Hematopoietic multipotent progenitor cell treated with erythropoietin and hydrocortisone succinate and interleukin-3 and kit ligand, for 8 days (in vitro differentiated cells): ENCODE results near the gene MGLL.
"Not testable (repeated sequence)": the region's sequence is repeated elsewhere in the genome, so short reads cannot be mapped to it uniquely, and the experiment has no call there.

ENCODE experiments used
- DNase-seq: peaks from one replicate; pipeline ENCODE4 v3.0.0-alpha.2; 2015

Gene MGLL

DNA sequence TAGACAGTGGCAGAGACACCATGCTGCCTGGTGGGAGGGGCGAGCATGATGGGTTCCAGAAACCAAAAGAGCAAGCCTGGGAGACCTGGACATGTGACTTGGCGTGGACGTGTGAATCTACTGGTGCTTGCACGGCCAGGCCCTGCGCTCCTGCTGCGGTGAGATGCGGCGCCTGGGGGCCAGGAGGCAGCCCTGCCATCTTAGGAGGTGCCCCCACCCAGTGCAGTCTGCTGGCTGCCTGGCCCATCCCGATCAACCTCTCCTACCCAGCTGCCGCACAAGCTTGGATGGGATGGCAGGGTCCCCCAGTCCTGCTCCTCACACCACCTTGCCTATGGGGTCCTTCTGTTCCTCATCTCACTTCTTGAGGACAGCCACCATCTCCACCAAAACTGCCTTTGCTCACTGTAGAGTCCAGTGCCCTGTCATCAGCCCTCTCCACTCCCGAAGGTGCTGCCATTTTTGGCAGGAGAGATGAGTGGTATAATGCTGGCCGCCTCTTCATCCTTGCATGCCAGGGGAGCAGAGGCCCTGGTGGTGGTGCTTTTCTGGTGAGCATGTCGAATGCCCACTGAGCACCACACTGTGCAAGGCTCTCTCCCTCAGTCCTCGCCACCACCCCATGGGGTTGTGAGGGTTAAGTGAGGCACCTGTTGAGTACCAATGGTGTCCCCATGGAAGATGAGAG is 152.6 kb downstream of the MGLL start:
- no peak for DNase-seq

DNA sequence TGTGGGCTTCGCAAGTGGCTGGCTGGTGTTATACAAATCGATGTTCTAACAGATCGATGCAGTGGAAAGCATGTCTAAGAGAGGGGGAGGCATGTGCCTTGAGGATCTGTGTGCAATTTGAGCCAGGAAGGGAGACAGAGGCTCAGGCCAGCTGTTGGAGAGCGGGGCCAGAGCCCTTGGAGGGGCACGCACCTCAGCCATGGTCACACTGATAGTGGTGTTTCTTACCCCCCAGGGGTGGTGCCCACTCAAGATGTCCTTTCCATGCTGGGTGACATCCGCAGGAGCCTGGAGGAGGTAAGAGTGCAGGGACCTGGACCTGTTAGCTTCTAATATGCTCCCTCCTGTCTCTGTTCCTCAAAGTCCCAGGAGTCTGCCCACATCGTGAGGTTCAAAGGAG is 153.4 kb downstream of the MGLL start:
- no peak for DNase-seq

DNA sequence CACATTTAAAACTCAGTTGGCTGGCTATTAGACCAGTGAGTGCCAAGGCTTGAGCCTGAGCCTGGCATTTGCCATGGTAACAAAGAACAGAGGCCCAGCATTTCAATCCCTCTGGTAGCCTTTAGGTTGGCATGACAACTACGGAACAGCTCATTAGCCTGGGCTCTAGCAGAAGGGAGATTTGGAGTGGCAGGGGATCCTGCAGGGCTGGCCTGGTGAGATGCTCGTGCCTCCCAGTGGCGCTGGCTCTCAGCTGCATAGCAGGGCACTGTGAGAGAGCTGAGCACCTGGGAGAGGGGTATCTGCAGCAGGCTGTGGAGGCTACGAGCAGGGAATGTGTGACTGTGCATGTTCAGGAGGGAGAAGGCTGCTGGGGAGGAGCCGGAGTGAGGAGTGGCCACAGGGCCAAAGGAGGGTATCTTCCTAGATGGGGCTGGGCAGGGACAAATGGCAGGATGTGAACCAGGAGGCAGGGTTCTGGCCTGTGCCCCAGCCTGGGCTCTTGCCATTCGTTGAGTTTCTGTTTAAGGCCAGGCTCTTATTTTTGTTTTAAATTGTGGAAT is 155.1 kb downstream of the MGLL start:
- DNase-seq, result no peak

DNA sequence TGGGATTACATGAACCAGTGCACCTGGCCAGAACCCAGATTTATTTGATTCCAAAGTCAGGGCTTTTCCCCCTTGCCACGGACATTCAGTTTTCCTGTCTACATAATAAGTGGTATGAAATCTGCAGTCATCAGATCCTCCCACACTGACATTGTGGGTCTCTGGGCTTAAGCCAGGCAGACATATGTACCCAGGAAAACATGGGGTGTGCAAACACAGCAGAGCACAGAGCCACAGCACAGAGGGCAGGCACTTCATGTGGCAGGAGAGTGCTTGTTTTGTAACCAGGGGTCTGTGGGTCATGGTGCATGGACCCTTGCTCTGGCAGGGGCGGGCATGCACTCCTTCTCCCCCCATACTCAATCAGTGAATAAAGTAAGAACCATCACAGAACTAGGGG is 155.6 kb downstream of the MGLL start:
- DNase-seq, result no peak

DNA sequence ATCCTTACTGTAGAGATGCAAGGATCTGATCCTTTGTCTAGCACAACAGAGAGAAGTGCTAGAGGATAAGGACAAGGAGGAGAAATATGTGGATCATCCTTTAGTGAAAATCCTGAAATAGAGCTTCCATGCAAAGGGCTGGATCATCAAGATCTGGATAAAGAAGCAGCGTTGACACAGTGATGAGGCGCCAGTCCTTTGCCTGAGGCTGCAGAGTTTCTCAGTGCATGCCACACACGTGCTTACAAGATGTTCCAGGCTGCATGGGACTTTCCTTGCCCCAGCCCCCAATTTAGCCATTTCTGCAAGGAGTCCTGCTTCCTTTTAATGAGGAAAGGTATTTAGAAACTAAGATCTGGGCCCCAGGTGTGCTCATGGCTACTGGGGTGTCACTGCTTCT is 156.7 kb downstream of the MGLL start:
- DNase-seq, result no peak

DNA sequence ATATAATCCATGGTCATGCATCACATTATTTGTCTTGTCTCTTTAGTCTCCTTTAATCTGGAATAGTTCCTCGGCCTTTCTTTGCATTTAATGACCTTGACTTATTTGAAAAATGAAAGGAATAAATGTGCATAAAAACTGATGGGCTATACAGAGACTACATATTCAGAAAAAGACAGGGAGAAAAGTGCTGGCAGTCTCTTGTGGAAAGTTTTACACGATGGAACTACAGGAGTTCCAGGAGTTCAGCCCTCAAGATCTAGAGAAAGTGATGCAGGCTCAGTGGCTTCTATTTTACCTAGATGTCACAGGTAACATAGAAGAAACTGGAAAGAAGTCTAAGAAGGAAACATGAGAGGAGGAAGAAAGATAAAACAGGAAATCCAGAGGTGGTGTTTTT is 157.2 kb downstream of the MGLL start:
- DNase-seq, result no peak

DNA sequence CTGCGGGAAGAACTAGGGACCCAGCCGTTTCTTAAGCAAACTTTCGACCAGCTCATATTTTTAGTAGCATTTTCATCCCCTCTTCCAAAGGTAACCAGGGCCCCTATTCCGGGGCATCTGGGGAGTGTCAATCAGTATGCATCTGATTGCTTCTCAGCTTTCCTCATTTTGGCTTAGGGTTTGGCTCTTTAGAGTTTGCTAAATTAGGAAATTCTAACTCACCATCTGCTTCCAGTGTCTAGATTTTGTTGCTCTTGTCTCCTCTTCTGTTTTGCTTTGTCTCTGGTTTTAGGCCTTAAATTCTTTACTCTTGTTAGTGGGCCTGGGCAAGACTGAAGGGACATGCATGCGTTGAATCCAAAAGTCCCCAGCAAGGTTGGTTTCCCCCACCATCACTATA is 159.2 kb downstream of the MGLL start:
- no peak for DNase-seq

DNA sequence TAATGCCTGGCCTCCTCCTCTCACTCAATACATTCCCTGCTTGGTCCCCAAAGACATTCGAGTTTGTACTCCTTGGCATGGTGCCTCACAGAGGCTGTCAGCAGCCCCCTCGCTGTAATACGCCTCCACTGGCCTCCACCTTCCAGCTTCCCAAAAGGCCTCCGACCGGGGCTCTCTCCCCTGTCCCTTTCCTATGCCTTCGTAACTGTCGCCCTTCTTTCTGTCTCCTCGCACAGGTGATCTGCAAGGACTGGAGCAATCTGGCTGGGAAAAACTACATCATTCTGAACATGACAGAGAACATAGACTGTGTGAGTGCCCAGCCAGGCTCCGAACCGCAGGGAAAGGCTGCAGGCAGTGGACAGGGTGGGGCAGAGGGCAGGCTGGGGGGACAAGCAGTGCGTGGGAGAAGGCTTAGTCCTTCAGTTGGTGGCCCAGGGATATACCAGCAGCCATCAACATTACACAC is 160.3 kb downstream of the MGLL start:
- no peak for DNase-seq

DNA sequence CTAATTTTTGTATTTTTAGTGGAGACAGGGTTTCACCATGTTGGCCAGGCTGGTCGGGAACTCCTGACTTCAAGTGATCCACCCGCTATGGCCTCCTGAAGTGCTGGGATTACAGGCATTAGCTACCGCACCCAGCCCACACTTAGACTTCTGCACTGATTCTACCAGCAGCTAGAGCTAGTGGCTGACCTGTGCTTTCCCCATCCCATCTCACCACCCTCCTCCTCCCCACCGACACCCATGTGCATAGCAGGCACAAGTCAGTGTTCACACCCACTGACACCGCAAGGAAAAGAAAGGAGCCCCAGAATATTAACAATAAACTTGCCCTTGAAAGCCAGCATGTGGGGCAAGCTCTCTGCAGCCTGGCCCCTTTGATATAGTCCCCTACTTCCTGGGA is 160.7 kb downstream of the MGLL start:
- DNase-seq, result no peak

DNA sequence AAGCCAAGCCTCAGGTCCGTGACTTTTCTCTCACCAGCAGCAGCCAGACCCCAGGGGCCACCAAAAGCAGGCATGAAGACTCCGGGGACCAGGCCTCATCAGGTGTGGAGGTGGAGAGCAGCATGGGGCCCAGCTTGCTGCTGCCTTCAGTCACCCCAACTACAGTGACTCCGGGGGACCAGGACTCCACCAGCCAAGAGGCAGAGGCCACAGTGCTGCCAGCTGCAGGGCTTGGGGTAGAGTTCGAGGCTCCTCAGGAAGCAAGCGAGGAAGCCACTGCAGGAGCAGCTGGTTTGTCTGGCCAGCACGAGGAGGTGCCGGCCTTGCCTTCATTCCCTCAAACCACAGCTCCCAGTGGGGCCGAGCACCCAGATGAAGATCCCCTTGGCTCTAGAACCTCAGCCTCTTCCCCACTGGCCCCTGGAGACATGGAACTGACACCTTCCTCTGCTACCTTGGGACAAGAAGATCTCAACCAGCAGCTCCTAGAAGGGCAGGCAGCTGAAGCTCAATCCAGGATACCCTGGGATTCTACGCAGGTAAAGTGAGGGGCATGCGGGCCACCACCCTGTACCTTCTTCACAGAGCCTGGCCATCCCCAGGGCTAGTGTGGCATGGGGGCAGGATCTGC is 161.6 kb downstream of the MGLL start:
- DNase-seq, result no peak

DNA sequence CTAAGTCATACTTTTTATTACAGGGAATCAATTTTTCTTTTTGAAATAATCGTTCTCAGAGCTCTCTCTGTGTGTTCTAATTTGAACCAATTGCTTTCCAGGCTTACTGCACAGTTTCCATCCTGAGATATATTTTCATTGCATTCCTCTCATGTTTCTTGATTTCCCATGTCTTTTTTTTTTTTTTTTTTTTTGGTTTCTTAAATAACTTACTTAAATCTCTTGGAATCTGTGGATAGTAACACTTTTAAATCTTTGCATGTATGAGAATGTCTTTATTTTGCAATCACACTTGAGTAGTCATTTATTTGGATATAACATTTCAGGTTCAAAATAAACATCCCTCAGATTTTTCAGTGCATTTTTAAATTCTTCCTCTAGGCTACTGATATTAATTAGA is 164.1 kb downstream of the MGLL start:
- no peak for DNase-seq

DNA sequence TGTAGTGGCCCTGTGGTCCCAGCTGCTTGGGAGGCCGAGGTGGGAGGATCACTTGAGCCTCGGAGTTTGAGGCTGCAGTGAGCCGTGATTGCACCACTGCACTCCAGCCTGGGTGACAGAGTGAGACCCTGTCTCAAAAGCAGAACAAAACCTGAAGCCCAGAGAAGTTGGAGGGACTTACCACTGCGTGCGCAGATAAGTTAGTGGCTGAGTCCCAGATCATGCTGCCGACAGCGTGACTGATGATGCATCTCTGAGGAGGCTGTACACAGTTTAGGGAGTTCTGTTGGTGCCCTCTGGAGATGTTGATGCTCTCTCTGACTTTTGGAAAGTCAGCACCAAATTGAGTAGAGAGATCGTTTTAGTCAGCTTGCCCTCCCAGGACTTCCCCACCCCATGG is 165.4 kb downstream of the MGLL start:
- DNase-seq, result no peak

DNA sequence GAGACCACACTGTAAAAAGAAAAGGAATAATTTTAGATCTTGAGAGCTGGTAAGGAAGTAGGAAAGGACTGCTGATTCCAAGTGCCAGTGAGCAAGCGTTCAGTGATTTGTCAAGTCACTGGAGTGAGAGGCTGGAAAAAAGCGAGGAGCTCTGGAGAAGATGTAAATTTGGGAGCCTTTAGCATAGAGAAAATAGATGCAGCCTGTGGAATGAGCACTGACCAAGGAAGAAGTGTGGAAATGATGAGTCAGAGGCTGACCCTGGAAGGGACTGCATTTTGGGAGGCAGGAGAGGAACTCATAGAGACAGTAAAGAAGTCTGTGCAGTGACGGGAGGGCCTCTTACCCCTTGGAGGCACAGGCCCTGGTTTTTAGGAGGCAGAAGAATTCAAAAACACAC is 166.7 kb downstream of the MGLL start:
- no peak for DNase-seq

DNA sequence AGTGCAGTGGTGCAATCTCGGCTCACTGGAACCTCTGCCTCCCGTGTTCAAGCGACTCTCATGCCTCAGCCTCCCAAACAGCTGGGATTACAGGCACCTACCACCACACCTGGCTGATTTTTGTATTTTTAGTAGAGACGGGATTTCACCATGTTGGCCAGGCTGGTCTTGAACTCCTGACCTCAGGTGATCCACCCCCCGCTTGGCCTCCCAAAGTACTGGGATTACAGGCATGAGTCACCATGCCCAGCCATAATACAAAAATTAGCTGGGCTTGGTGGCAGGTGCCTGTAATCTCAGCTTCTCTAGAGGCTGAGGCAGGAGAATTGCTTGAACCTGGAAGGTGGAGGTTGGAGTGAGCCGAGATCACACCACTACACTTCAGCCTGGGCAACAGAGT is 167.3 kb downstream of the MGLL start:
- not testable (repeated sequence) for DNase-seq

DNA sequence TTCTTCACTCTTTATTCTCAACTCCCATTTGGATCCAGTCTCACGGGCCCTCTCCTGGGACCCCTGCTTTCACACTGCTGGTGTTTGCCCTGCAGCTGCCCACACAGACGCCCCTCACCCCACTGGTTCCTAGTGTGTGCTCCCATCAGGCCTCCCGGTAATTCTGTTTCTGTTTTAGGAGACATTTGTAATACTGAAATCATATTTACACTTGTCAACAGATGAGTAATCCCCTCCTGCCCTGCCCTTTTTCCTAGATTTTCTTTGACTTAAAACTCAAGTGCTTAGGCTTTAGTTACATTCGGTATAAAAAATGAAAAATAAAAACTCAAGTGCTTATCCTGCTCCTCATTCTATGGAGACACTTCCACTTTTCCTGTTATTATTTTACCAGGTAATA is 167.9 kb downstream of the MGLL start:
- no peak for DNase-seq

DNA sequence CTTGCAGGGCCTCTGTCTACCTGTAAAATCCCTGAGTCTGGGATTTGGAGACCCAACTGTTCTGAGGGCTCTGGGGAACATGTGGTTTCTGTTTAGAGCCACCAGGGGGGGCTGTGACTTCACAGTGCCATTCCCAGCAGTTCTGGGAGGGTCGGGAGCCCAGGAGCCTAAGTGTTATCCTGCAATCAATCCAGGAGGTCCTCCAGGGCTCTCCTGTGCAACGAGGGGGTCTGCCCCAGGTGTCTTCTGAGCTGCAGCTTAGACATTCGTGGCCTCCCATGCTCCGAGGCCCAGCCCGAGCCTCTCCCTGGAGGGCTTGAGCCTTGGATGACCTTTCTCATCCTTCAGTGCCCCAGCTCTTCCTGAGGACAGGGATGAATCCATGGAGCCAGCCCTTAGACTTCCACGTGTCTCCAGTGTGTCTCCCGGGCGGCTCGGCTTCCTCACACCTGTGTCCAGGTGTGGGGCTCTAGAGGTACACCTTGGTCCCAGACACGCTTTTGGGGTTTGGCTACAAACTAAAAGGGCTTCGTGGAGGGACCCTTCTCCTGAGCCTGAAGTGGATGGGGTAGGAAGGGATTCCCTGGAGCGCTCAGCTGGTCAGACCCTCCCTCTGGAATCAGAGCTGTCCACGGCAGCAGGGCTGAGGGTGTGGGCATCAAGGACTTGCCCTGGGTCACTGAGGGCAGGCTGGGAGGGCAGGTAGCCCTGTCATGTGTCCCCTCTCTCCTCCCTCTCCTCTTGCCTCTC is 169.9 kb downstream of the MGLL start:
- peak; percentile 64 for DNase-seq

DNA sequence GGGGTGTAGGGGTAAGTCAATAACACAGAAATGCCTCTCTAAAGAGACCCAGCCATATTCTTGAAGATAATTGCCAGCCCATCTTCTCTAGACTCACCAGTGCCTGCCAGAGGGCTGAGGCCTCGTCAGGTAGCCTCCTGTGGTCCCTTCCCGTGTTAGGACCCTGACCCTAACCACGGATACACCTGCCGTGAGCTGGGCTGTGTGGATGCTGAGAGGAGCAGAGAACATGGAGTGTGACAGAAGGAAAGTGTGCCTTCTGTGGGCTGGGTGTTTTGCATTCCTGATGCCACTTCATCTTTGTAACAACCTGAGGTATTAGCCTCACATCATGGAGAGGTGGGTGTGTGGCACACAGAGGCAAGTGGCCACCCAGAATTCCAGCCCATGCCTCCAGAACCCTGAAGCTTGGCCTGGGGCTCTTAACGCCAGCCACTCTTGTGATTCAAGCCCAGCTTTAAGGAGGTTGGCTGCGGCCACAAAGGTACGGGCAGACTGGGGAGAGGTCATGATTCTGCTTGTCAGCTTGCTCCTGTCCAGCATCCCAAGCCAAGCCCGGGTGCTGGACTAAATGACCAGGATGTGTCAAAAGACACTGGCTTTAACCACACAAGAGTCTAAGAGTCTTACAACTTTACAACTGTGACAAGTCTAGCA is 170.7 kb downstream of the MGLL start:
- DNase-seq, result no peak

DNA sequence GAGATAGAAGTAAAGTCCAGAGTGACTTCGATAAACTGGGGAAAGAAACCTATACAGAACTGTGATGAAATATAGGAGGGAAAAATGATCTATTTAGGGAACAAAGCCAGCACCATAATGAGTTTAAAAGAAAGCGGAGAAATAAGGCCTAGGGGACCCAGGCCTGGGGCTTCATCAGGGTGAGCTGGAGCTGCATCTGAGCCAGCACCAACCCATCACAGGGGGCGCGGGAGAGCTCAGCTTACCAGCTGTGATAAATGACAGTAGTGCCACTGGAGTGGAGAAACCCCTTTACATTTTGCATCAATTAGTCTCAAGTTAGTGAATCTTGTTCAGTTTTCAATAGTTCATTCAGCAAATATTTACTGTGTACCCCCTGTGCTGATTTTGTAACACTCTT is 172.1 kb downstream of the MGLL start:
- DNase-seq, result no peak

DNA sequence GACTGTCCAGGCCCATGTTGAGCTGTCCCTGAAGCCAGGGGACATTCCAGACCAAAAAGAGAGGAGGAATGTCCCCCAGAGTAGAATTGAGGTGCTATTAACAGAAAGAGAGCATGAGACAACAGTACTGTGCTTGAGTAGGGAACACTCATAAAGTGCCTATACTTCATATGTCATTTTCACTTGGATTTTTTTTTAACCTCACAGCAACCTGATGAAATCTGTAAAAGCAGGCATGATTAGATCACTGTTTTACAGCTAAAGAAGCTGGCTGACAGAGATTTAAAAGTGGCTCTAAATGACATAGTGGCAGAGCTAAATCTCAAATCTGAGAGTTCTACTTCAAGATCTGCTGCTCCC is 174.5 kb downstream of the MGLL start:
- no peak for DNase-seq

DNA sequence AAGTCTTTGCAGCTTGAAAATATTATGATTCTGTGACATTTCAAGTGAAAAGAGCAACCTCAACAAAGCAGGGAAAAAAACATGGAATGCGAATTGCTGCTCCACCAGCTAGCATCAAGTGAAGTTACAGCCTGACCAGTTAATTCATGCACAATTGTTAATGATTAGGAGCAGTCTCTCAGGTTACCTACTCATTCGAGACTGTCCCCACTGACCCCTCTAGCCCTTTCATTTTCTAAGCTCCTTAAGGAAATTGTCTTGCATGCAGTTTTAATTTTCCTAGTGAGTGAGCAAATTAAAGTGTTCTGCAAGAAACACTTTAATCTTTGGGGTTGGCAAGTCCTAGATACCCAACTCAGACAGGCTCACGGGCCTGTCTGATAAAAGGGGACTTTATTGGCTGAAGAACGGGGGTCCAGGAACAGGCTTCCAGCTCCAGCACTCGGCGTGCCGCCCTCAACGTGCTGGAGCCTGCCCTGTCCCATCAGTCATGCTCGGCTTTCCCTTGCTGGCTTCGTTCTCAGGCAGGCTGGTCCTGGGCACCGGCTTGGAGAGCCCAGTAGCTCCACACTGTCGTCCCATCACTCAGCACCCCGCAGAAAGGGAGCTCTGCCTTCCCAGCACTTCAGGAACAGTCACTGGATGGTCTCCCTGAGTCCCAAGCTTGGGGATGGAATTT is 175.0 kb downstream of the MGLL start:
- DNase-seq, result no peak

DNA sequence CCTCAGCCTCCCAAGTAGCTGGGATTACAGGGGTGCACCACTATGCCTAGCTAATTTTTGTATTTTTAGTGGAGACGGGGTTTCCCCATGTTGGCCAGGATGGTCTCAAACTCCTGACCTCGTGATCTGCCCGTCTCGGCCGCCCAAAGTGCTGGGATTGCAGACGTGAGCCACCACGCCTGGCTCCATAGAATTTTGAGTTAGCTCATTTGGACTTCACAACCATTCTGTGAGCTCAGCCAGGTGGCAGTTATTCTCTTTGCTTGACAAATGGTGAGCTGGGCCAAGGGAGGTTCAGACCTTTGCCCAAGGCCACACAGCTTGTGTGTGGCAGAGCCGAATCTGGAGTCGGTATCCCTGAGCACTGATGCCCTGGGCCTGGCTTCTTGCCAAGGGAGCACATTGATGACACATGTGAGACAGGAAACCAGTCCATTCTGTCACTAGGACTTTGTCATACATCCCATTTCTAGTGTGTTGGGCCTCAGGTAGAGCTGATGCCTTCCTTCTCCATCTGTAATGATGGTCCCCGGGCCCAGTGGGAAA is 175.7 kb downstream of the MGLL start:
- no peak for DNase-seq

DNA sequence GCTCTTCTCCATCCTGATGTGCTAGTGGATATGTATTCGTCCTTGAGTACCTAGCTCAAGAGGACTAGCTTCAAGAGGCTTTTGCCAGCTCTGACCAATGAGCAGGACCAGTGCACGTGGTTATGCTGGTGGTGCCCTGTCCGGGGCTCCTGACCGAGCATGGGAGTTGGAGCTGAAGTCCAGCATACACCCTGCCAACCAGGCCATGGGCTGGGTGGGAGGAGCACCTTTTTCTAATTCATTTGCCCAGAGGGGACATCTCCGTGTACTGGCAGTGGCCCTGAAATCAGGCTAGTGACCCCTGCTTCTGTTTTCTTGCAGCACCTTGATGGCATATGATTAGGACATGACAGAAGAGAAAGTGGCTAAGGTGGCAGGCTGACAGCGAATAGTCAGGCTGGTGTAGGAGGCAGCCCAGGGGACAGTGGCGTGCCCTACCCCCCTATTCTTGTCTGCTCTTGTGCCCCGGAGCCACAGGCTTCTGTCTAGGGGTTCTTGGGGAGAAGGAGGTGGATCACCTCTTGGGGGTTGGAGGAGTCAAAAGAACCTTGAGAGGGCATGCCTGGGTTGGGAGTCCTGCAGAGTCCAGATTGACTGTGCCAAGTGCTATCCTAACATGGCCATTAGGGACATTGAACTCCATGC is 176.8 kb downstream of the MGLL start:
- no peak for DNase-seq
